GM19025 (cell line): ENCODE measurements around the gene TBCK.
"Not testable (repeated sequence)": the region's sequence is repeated elsewhere in the genome, so short reads cannot be mapped to it uniquely, and the experiment has no call there.

Source experiments
- ATAC-seq: cut with Tn5 transposase; IDR thresholded peaks from one replicate; pipeline ENCODE4 v1.9.1; 2021; ENCODE audit warnings: mild to moderate bottlenecking, low read depth, moderate library complexity; ENCODE audit not compliant: unreplicated experiment

The TBCK gene

GRCh38 chr4:106323119-106323518, 7.1 kb upstream of the TBCK start:
- no peak for ATAC-seq

DNA sequence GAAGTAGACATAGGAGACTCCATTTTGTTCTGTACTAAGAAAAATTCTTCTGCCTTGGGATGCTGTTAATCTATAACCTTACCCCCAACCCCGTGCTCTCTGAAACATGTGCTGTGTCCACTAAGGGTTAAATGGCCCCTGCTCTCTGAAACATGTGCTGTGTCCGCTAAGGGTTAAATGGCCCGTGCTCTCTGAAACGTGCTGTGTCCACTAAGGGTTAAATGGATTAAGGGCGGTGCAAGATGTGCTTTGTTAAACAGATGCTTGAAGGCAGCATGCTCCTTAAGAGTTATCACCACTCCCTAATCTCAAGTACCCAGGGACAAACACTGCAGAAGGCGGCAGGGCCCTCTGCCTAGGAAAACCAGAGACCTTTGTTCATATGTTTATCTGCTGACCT, 5.8 kb upstream of the TBCK start:
- not testable (repeated sequence) for ATAC-seq

DNA sequence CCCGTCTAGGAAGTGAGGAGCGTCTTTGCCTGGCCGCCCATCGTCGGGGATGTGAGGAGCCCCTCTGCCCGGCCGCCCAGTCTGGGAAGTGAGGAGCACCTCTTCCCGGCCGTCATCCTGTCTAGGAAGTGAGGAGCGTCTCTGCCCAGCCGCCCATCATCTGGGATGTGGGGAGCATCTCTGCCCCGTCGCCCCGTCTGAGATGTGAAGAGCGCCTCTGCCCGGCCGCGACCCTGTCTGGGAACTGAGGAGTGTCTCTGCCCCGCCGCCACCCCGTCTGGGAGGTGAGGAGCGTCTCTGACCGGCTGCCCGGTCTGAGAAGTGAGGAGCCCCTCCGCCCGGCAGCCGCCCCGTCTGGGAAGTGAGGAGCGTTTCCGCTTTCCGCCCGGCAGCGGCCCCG, 5.2 kb upstream of the TBCK start:
- not testable (repeated sequence) for ATAC-seq

- ATAC-seq: no peak
Observed at GRCh38 chr4:106320235-106320634, 4.2 kb upstream of the TBCK start.

DNA sequence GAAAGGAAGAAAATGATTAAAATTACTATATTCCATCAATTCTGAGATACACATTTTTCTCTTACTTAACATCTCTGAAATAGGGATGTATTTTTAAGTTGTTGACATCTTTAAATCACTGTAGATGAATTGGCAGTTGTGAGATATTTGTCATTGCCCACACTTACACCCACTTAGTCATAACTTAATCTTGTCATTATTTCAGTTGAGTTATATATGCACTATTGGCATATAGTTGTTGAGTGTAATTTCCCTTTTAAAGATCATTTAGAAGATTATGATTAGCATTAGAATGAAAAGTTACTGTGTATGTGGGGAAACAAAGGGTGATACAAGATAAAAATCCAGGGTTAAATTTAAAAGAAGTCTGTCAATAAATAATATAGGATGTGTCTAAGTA, 2.5 kb upstream of the TBCK start:
- ATAC-seq: no peak

- no peak for ATAC-seq
Observed at GRCh38 chr4:106317815-106318214, 1.8 kb upstream of the TBCK start.

DNA sequence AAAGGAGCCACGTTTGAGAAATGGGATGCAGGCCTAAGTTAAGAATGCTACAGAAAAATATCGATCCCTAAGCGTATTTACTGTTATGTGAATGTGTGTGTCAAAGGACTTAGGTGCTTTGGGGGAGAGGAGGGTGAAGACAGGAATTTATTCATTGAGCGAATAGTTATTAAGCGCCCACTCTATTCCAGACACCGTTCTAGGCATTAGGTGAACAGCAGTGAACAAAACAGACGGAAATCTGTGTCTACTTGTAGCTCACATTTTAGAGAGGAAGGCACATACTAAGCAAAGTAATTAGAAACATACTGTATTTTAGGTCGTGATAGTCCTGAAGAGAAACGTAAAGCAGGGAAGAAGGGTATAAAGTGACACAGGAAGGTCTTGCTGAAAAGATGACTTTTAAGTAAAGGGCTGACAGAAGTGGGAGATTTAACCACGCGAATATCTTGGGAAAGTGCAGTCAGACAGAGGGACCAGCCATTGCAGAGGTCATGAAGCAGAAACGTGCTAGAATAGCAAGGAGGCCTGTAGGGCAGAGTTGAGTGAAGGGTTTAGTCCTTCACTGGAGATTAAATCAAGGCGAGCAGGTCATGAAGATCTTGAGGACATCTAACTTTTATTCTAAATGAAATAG, 882 bp upstream of the TBCK start:
- no peak for ATAC-seq

DNA sequence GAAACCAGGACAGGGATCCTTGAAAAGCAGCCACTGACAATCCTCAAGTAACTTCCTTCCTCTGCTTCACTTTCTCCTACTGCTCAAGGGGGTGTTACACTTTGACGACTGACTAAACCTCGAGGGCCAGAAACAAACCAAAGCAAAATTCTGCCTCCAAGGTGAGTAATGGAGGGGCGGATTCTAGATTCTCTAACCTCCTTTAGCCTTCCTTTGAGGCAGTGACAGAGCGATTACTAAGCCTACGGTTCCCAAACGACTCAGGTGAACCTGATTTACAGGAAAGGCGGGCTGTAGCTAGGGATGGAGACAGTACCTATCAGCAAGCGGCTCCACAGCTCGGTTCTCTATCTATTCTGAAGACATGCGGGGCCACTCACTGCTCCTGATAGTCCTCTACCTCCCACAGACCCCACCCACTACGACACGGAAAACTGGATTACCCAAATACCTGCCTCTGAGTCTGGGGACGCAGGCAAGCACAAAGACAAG, 487 bp downstream of the TBCK start:
- peak; percentile 21 for ATAC-seq

GRCh38 chr4:106314960-106315359, 1.0 kb downstream of the TBCK start:
- ATAC-seq: no peak

DNA sequence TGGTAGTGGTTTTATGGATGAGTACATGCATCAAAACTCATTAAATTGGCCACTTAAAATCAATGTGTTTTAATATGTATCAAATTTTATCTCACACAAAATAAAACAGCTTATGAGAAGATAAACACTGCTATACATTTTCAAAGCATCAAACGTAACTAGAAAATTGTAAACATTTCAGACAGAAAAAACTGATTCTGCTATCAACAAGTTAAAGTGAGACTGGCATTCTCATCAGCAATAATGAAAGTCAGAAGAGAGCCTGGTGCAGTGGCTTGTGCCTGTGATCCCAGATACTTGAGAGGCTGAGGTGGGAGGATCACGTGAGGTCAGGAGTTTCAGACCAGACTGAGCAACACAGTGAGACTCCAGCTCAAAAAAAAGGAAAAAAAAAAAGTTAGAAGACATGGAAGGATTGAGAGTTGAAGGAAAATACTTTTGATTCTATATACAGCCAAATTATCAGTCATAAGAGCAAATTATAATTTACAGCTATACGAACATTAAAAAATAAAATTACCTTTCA, 2.9 kb downstream of the TBCK start:
- ATAC-seq: no peak

DNA sequence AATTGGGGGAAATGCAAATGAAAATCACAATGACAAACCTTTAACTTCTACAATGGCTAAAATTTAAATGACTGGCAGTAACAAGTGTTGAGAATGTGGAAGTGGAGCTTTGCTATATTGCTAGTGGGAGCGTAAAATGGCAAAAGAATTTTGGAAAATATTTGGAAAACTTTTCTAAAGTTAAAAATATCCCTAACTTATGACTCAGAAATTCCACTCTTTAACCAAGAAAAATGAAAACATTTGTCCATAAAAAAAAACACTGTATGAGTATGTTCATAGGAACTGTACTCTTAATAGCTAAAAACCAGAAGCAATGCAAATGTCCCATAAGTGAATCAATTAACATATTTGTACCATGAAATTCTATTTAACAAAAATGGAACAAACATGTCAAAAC, 3.6 kb downstream of the TBCK start:
- ATAC-seq: no peak

DNA sequence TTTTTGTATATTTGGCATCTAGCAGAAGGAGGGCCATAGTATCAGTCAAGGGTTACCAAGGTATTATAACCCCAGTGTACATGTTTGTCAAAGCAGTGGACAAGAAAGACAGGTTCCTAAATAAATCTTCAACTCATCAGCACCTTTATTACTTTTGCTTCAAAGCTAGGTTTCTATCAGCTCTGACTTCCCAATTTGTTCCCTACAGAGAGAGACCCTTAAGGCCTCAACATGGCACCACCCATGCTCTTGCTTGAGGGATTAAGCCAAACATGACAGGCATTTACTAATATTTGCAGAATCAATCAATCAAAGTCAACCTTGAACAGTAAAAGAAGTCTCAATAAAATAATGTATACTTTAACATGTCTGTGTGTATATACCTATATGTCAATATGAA, 9.4 kb downstream of the TBCK start:
- ATAC-seq: no peak

GRCh38 chr4:106305435-106306055, 10.5 kb downstream of the TBCK start:
- no peak for ATAC-seq

DNA sequence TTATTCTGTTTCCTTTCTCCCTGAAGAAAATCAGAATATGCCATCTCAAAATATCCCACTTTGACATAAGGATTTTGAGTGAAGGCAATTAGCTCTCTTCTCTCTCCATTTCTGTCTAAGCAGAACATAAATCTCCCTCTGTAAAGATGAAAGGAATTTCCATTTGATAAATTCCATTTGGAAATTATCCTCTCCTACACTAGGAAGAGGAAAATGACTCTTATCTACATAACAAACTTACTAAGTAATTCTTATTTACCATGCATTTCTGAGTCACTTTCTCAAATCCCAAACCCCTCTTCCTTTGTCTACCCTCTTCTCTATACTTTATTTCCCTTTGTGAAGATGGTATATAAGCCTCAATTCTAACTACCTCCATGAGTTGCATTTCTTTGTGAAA, 11.4 kb downstream of the TBCK start:
- no peak for ATAC-seq

GRCh38 chr4:106303548-106304281, 12.3 kb downstream of the TBCK start:
- no peak for ATAC-seq

GRCh38 chr4:106302062-106302438, 14.0 kb downstream of the TBCK start:
- ATAC-seq: no peak

- ATAC-seq: no peak
Observed at GRCh38 chr4:106301393-106302061, 14.5 kb downstream of the TBCK start.

DNA sequence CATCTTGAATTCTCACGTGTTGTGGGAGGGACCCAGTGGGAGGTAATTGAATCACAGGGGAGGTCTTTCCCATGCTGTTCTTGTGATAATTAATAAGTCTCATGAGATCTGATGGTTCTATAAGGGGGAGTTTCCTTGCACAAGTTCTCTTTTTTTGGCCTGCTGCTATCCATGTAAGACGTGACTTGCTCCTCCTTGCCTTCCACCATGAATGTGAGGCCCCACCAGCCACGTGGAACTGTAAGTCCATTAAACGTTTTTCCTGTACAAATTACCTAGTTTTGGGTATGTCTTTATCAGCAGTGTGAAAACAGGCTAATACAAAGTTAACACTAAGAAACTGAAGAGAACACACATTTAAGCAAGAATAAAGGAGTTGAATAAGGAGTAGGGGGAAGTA, 16.0 kb downstream of the TBCK start:
- ATAC-seq: no peak

DNA sequence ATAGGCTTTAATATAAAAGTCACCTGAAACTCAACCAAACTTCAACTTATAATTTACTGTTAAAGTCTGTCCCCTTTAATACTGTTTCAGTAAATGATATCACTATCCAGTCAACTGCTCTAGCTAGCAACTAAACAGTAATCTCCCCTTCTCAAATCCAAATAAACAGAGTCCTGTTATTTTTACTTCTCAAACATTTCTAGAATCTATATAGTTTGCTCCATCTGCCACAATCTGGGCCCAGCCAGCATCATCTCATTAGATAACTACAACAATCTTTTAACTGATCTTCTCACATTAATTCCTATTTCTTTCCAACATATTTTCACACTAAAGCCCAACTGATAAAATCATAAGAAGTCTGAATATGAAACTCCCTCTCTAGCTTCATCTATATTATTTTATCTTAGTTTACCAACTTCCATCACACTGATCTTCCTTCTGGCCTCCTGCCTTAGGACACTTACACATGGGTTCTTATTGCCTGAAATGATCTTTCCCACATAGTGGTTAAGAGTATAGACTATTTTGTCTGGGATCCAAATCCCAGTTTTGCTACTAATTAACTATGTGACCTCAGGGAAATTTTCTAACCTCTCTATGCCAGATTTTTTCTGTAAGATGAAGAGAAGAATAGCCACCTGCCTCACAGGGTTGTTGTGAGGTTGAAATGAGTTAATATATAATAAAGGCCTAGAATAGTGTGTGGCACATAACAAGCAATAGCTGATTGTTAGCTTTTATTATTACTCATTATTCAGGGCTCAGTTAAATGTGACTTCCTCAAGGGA, 18.6 kb downstream of the TBCK start:
- no peak for ATAC-seq

DNA sequence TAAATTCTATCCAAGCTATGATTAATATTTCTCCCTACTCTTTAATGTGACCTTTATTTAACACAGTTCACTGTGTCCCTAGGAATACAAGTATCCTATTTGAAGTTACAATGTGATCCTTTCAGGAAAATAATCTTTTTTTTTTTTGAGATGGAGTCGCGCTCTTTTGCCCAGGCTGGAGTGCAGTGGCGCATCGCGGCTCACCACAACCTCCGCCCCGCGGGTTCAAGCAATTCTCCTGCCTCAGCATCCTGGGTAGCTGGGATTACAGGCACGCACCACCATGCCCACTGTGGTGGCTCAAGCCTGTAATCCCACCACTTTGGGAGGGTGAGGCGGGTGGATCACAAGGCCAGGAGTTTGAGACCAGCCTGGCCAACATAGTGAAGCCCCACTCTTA, 21.9 kb downstream of the TBCK start:
- ATAC-seq: no peak
